Measurements from ENCODE around the gene PDZD8.

GRCh38 chr10:117351558-117351957, 23.7 kb downstream of the PDZD8 start:
- TF ChIP-seq CTCF (IDR thresholded peaks at IDR 0.05) (no peak), POLR2A (IDR thresholded peaks at IDR 0.05) (no peak)

All from adrenal gland (tissue), 5 donors.